GM18505 (cell line): ENCODE data around the gene SYCP2.
A peak's percentile ranks its signal among the peaks of the same experiment; 100 is the strongest.

Source experiments
- ATAC-seq: cut with Tn5 transposase; IDR thresholded peaks from one replicate; pipeline ENCODE4 v1.9.1; 2021; ENCODE audit not compliant: unreplicated experiment
- POLR2A ChIP-seq: IDR thresholded peaks from 4 replicates; pipeline ENCODE4 v1.6.1; 2011; ENCODE audit warnings: borderline replicate concordance; ENCODE audit not compliant: insufficient read depth, insufficient read length; ENCODE audit errors: extremely low read depth

SYCP2 gene

GRCh38 chr20:59938221-59938620 lies 4.8 kb upstream of the SYCP2 start:
- TF ChIP-seq POLR2A, result no peak
- ATAC-seq, result no peak

GRCh38 chr20:59937150-59937549 lies 3.7 kb upstream of the SYCP2 start:
- no peak for ATAC-seq
- TF ChIP-seq POLR2A, result no peak

GRCh38 chr20:59936409-59936808 lies 3.0 kb upstream of the SYCP2 start:
- no peak for TF ChIP-seq POLR2A
- ATAC-seq, result no peak

- no peak for TF ChIP-seq POLR2A
- no peak for ATAC-seq
These were observed 2.2 kb upstream of the SYCP2 start for GRCh38 chr20:59935457-59936185.

- TF ChIP-seq POLR2A, result no peak
- ATAC-seq, result peak; percentile 89
These were observed 580 bp upstream of the SYCP2 start for GRCh38 chr20:59933849-59934585.

GRCh38 chr20:59932616-59933295 lies 681 bp downstream of the SYCP2 start:
- ATAC-seq, result no peak
- TF ChIP-seq POLR2A, result no peak

GRCh38 chr20:59931511-59932312 lies 1.7 kb downstream of the SYCP2 start:
- ATAC-seq, result no peak
- no peak for TF ChIP-seq POLR2A

GRCh38 chr20:59925899-59926298 lies 7.5 kb downstream of the SYCP2 start:
- no peak for TF ChIP-seq POLR2A
- ATAC-seq, result no peak

GRCh38 chr20:59925359-59925758 lies 8.1 kb downstream of the SYCP2 start:
- no peak for TF ChIP-seq POLR2A
- ATAC-seq, result no peak

GRCh38 chr20:59923514-59923913 lies 9.9 kb downstream of the SYCP2 start:
- no peak for TF ChIP-seq POLR2A
- ATAC-seq, result no peak

- no peak for ATAC-seq
- TF ChIP-seq POLR2A, result no peak
These were observed 12.5 kb downstream of the SYCP2 start for GRCh38 chr20:59920944-59921343.

- no peak for ATAC-seq
- TF ChIP-seq POLR2A, result no peak
These were observed 20.8 kb downstream of the SYCP2 start for GRCh38 chr20:59912609-59913008.

- no peak for TF ChIP-seq POLR2A
- no peak for ATAC-seq
These were observed 22.4 kb downstream of the SYCP2 start for GRCh38 chr20:59911041-59911440.
